DND-41 (cell line): Measurements from ENCODE around the gene SAMD13.

Experiments used
- ATAC-seq: fragments of 200-7000 bp; cut with Tn5 transposase; 3 replicates; pipeline ENCODE4 v1.9.1; 2021; ENCODE audit warnings: low read depth; ENCODE audit not compliant: insufficient read depth
- DNase-seq: peaks from one replicate; pipeline ENCODE4 v3.0.0-alpha.2; 2020
- H2AFZ ChIP-seq: 2 replicates; pipeline ENCODE4 v1.6.0; 2012; ENCODE audit warnings: low read depth, low read length
- H3K27ac ChIP-seq: 2 replicates; pipeline ENCODE4 v1.5.1; 2012; ENCODE audit warnings: low read length, inconsistent platforms
- H3K27me3 ChIP-seq: fragments of 200-600 bp; sonication (generic); 2 replicates; pipeline ENCODE4 v1.6.0; 2012; ENCODE audit warnings: low read length, mild to moderate bottlenecking, inconsistent platforms; ENCODE audit not compliant: insufficient read depth, poor library complexity
- H3K36me3 ChIP-seq: 2 replicates; pipeline ENCODE4 v1.5.1; 2012; ENCODE audit warnings: low read length, inconsistent platforms; ENCODE audit not compliant: insufficient read depth
- H3K4me1 ChIP-seq: 2 replicates; pipeline ENCODE4 v1.5.1; 2012; ENCODE audit warnings: mild to moderate bottlenecking, low read length; ENCODE audit not compliant: insufficient read depth
- H3K4me2 ChIP-seq: 2 replicates; pipeline ENCODE4 v1.6.0; 2012; ENCODE audit warnings: mild to moderate bottlenecking, moderate library complexity, low read length, inconsistent platforms; ENCODE audit not compliant: insufficient read depth
- H3K4me3 ChIP-seq, 2 experiments: fragments of 200-600 bp in 1 of 2; shearing (Covaris generic) in 1 of 2; 2 replicates each; pipeline ENCODE4 v1.5.1; 2012 to 2016; ENCODE audit warnings: inconsistent platforms in 2 of 2, low read length in 2 of 2, mild to moderate bottlenecking in 2 of 2, low read depth in 1 of 2, moderate library complexity in 1 of 2
- H3K79me2 ChIP-seq: 2 replicates; pipeline ENCODE4 v1.6.0; 2012; ENCODE audit warnings: low read length, inconsistent platforms; ENCODE audit not compliant: insufficient read depth
- H3K9ac ChIP-seq: 2 replicates; pipeline ENCODE4 v1.6.0; 2012; ENCODE audit warnings: low read depth, mild to moderate bottlenecking, inconsistent platforms, low read length, moderate library complexity
- H3K9me3 ChIP-seq: 2 replicates; pipeline ENCODE4 v1.5.1; 2012; ENCODE audit warnings: low read length, moderate library complexity, mild to moderate bottlenecking, inconsistent platforms; ENCODE audit not compliant: insufficient read depth, severe bottlenecking
- H4K20me1 ChIP-seq: 2 replicates; pipeline ENCODE4 v1.6.0; 2012; ENCODE audit warnings: low read length; ENCODE audit not compliant: insufficient read depth
- EZH2 ChIP-seq: IDR thresholded peaks from 3 replicates; pipeline ENCODE4 v1.6.1; 2012; ENCODE audit warnings: borderline replicate concordance, low read depth, mild to moderate bottlenecking, moderate library complexity, low read length, inconsistent platforms; ENCODE audit not compliant: severe bottlenecking
- TF ChIP-seq, protein P1 (sequence below): IDR thresholded peaks from 2 replicates; pipeline ENCODE4 v1.5.1; 2012; ENCODE audit warnings: borderline replicate concordance, low read length, moderate library complexity, mild to moderate bottlenecking; ENCODE audit not compliant: poor library complexity, severe bottlenecking; ENCODE audit errors: extremely low read depth

SAMD13 gene

GRCh38 chr1:84356881-84357280 is 55.4 kb downstream of the SAMD13 start:
- Histone ChIP-seq H4K20me1 (no peaks in the 10 kb centered on the region), H3K27ac (no peak overlapping the region), H3K4me2 (no peak overlapping the region), H3K79me2 (no peaks in the 10 kb centered on the region), H3K9me3 (peaks cover 2% of the 10 kb centered on the region), H3K9ac (no peak overlapping the region), H2AFZ (no peak overlapping the region), H3K27me3 (no peaks in the 10 kb centered on the region), H3K4me1 (no peaks in the 10 kb centered on the region), H3K36me3 (no peaks in the 10 kb centered on the region), H3K4me3 (no peak overlapping the region)
- no peak for DNase-seq
- ATAC-seq: no peak
- TF ChIP-seq EZH2: no peak
- TF ChIP-seq, protein P1, sequence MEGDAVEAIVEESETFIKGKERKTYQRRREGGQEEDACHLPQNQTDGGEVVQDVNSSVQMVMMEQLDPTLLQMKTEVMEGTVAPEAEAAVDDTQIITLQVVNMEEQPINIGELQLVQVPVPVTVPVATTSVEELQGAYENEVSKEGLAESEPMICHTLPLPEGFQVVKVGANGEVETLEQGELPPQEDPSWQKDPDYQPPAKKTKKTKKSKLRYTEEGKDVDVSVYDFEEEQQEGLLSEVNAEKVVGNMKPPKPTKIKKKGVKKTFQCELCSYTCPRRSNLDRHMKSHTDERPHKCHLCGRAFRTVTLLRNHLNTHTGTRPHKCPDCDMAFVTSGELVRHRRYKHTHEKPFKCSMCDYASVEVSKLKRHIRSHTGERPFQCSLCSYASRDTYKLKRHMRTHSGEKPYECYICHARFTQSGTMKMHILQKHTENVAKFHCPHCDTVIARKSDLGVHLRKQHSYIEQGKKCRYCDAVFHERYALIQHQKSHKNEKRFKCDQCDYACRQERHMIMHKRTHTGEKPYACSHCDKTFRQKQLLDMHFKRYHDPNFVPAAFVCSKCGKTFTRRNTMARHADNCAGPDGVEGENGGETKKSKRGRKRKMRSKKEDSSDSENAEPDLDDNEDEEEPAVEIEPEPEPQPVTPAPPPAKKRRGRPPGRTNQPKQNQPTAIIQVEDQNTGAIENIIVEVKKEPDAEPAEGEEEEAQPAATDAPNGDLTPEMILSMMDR: no peak

- H3K9me3 ChIP-seq: peaks cover 2% of the 10 kb centered on the region
- no peak overlapping the region for H3K4me2 ChIP-seq
- no peak overlapping the region for H3K27ac ChIP-seq
- no peak overlapping the region for H3K9ac ChIP-seq
- ATAC-seq: no peak
- no peaks in the 10 kb centered on the region for H3K36me3 ChIP-seq
- DNase-seq: no peak
- no peaks in the 10 kb centered on the region for H3K27me3 ChIP-seq
- no peak overlapping the region for H3K4me3 ChIP-seq
- H3K79me2 ChIP-seq: no peaks in the 10 kb centered on the region
- no peaks in the 10 kb centered on the region for H4K20me1 ChIP-seq
- no peak for TF ChIP-seq EZH2
- TF ChIP-seq, protein P1: no peak
- H3K4me1 ChIP-seq: no peaks in the 10 kb centered on the region
- no peak overlapping the region for H2AFZ ChIP-seq
Observed at GRCh38 chr1:84358695-84359094, 57.2 kb downstream of the SAMD13 start.

GRCh38 chr1:84360316-84360715 is 58.8 kb downstream of the SAMD13 start:
- Histone ChIP-seq H3K9ac (no peak overlapping the region), H2AFZ (no peak overlapping the region), H3K27ac (no peak overlapping the region), H3K36me3 (no peaks in the 10 kb centered on the region), H3K27me3 (no peaks in the 10 kb centered on the region), H3K4me2 (no peak overlapping the region), H4K20me1 (no peaks in the 10 kb centered on the region), H3K79me2 (no peaks in the 10 kb centered on the region), H3K4me1 (no peaks in the 10 kb centered on the region), H3K9me3 (peaks cover 2% of the 10 kb centered on the region), H3K4me3 (no peak overlapping the region)
- DNase-seq (no peak), ATAC-seq (no peak)
- TF ChIP-seq, protein P1: no peak
- no peak for TF ChIP-seq EZH2

DNA sequence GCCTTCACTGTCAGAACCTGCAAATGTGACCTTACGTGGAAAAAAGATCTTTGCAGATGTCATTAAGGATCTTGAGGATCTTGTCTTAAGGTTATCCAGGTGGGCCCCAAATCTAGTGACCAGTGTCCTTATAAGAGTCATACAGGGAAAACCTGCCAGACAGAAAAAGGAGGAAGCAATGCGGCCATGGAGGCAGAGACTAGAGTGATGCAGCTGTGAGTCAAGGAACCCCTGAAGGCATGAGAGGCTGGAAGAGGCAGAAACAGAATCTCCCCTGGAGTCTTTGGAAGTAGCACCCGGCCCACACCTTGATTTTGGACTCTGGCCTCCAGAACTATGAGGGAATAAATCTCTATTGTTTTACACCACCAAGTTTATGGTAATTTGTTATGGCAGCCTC is 60.3 kb downstream of the SAMD13 start:
- no peak overlapping the region for H3K9ac ChIP-seq
- ATAC-seq (no peak), DNase-seq (no peak)
- H3K4me2 ChIP-seq: no peak overlapping the region
- no peaks in the 10 kb centered on the region for H3K27me3 ChIP-seq
- peaks cover 2% of the 10 kb centered on the region for H3K9me3 ChIP-seq
- no peaks in the 10 kb centered on the region for H3K36me3 ChIP-seq
- no peaks in the 10 kb centered on the region for H3K4me1 ChIP-seq
- no peaks in the 10 kb centered on the region for H3K79me2 ChIP-seq
- H4K20me1 ChIP-seq: no peaks in the 10 kb centered on the region
- no peak overlapping the region for H3K4me3 ChIP-seq
- H3K27ac ChIP-seq: no peak overlapping the region
- H2AFZ ChIP-seq: no peak overlapping the region
- TF ChIP-seq, protein P1: no peak
- no peak for TF ChIP-seq EZH2
